H1 (cell line): Measurements from ENCODE around the gene CHRNA10. TPM values are rescaled to one million over a fixed set of nuclear protein-coding genes. Genes with fewer than 3 reads are reported as not detected.

Source experiments
- CTCF ChIA-PET: fragments of 300-600 bp; sonication (Branson Sonifier 250); formaldehyde crosslinking; loops from one replicate; lab custom pipeline; 2021; ENCODE audit not compliant: partially characterized antibody; lab: Charles Lee
- POLR2A ChIA-PET: fragments of 300-600 bp; sonication (Branson Sonifier 250); formaldehyde crosslinking; loops from one replicate; lab custom pipeline; 2021; ENCODE audit warnings: inconsistent platforms; ENCODE audit not compliant: partially characterized antibody; lab: Charles Lee
- DNase-seq, 2 experiments: peaks; one replicate each; pipeline versions ENCODE4 v3.0.0 to v3.0.0-alpha.2; 2010 to 2022; ENCODE audit warnings: low spot score in 2 of 2, low read depth in 1 of 2, mixed read lengths in 1 of 2
- FAIRE-seq: peaks from 2 replicates; lab custom pipeline; 2011; peaks lifted over from hg19 to GRCh38; lab: Jason Lieb, UNC
- H2AFZ ChIP-seq: 2 replicates; pipeline ENCODE4 v1.8.1; 2012; ENCODE audit warnings: low read length, inconsistent platforms
- H2AK5ac ChIP-seq: 2 replicates; pipeline ENCODE4 v1.6.1; 2013; ENCODE audit warnings: low read depth, low read length
- H2BK120ac ChIP-seq: replicated peaks from 2 replicates; pipeline ENCODE3; 2013; ENCODE audit warnings: low read depth, low read length, inconsistent platforms
- H2BK12ac ChIP-seq: 2 replicates; pipeline ENCODE4 v1.6.1; 2013; ENCODE audit warnings: low read depth, low read length
- H2BK15ac ChIP-seq: 2 replicates; pipeline ENCODE4 v1.6.1; 2013; ENCODE audit warnings: low read length
- H2BK20ac ChIP-seq: 2 replicates; pipeline ENCODE4 v1.6.1; 2013; ENCODE audit warnings: low read length
- H2BK5ac ChIP-seq: 2 replicates; pipeline ENCODE4 v1.6.1; 2013; ENCODE audit warnings: low read depth, low read length
- H3K14ac ChIP-seq: 2 replicates; pipeline ENCODE4 v1.6.1; 2013; ENCODE audit warnings: inconsistent platforms; ENCODE audit not compliant: insufficient read length
- H3K18ac ChIP-seq: 2 replicates; pipeline ENCODE4 v1.6.1; 2013; ENCODE audit warnings: low read length; ENCODE audit errors: extremely low read depth
- H3K23ac ChIP-seq: 2 replicates; pipeline ENCODE4 v1.6.1; 2013; ENCODE audit warnings: inconsistent platforms; ENCODE audit not compliant: insufficient read length
- H3K23me2 ChIP-seq: 2 replicates; pipeline ENCODE4 v1.6.1; 2013; ENCODE audit warnings: low read depth, low read length
- H3K27ac ChIP-seq: 2 replicates; pipeline ENCODE4 v1.6.1; 2011; ENCODE audit warnings: low read depth, low read length, inconsistent platforms
- H3K27me3 ChIP-seq, 4 experiments: replicated peaks in 1 of 4; 1 replicate in 1 of 4; 2 replicates in 3 of 4; pipeline versions ENCODE4 v1.6.1 to v1.8.1; 2011 to 2013; ENCODE audit warnings: low read length in 3 of 4, mild to moderate bottlenecking in 3 of 4, inconsistent platforms in 2 of 4, mixed read lengths in 2 of 4, moderate library complexity in 1 of 4; ENCODE audit not compliant: control insufficient read depth in 3 of 4, insufficient read depth in 3 of 4; ENCODE audit errors: extremely low read depth in 1 of 4
- H3K36me3 ChIP-seq, 4 experiments: 2 replicates each; pipeline versions ENCODE4 v1.6.1 to v1.8.1; 2011 to 2013; ENCODE audit warnings: mild to moderate bottlenecking in 4 of 4, low read length in 3 of 4, moderate library complexity in 2 of 4, control low read depth in 1 of 4, inconsistent platforms in 1 of 4; ENCODE audit not compliant: insufficient read depth in 4 of 4, control insufficient read depth in 2 of 4
- H3K4ac ChIP-seq: replicated peaks from 2 replicates; pipeline ENCODE3; 2013; ENCODE audit warnings: low read length, low read depth, mixed read lengths, inconsistent platforms; ENCODE audit not compliant: insufficient read length
- H3K4me1 ChIP-seq, 4 experiments: replicated peaks in 1 of 4; 1 replicate in 1 of 4; 2 replicates in 3 of 4; pipeline versions ENCODE4 v1.6.1 to v1.8.1; 2011 to 2013; ENCODE audit warnings: low read length in 3 of 4, inconsistent platforms in 2 of 4, mixed read lengths in 1 of 4; ENCODE audit not compliant: insufficient read depth in 4 of 4, control insufficient read depth in 3 of 4
- H3K4me2 ChIP-seq, 2 experiments: 2 replicates each; pipeline versions ENCODE4 v1.6.1 to v1.8.1; 2011 to 2013; ENCODE audit warnings: low read depth in 2 of 2, low read length in 2 of 2, control low read depth in 1 of 2, inconsistent platforms in 1 of 2, mild to moderate bottlenecking in 1 of 2; ENCODE audit not compliant: insufficient read depth in 1 of 2
- H3K4me3 ChIP-seq, 4 experiments: fragments of 200-600, 300-600 bp in 1 of 4; sonication (generic), shearing (Covaris generic), sonication (Bioruptor Twin) in 1 of 4; 2 replicates each; pipeline versions ENCODE4 v1.5.1 to v1.8.1; 2011 to 2016; ENCODE audit warnings: low read length in 4 of 4, low read depth in 3 of 4, control low read depth in 2 of 4, inconsistent platforms in 2 of 4, mild to moderate bottlenecking in 2 of 4, mixed read lengths in 1 of 4, moderate library complexity in 1 of 4; ENCODE audit not compliant: insufficient read depth in 2 of 4; ENCODE audit errors: extremely low read depth in 1 of 4
- H3K56ac ChIP-seq: replicated peaks from 2 replicates; pipeline ENCODE3; 2013; ENCODE audit warnings: low read depth, mild to moderate bottlenecking, mixed read lengths, low read length, inconsistent platforms; ENCODE audit not compliant: insufficient read length
- H3K79me1 ChIP-seq: 2 replicates; pipeline ENCODE4 v1.6.1; 2013; ENCODE audit warnings: low read depth, low read length, control low read depth
- H3K79me2 ChIP-seq, 2 experiments: 2 replicates each; pipeline versions ENCODE4 v1.6.1 to v1.8.1; 2012 to 2013; ENCODE audit warnings: low read length in 2 of 2, mild to moderate bottlenecking in 2 of 2, inconsistent platforms in 1 of 2; ENCODE audit not compliant: insufficient read depth in 2 of 2, control insufficient read depth in 1 of 2
- H3K9ac ChIP-seq, 4 experiments: replicated peaks in 1 of 4; 1 replicate in 1 of 4; 2 replicates in 3 of 4; pipeline versions ENCODE4 v1.6.1 to v1.8.1; 2011 to 2013; ENCODE audit warnings: low read depth in 3 of 4, low read length in 3 of 4, control low read depth in 2 of 4, mild to moderate bottlenecking in 2 of 4, moderate library complexity in 2 of 4, inconsistent platforms in 1 of 4; ENCODE audit errors: extremely low read depth in 1 of 4
- H3K9me3 ChIP-seq, 2 experiments: 2 replicates each; pipeline versions ENCODE4 v1.6.1 to v1.8.1; 2012 to 2013; ENCODE audit warnings: mild to moderate bottlenecking in 2 of 2, moderate library complexity in 2 of 2, control low read depth in 1 of 2, inconsistent platforms in 1 of 2, low read depth in 1 of 2, low read length in 1 of 2, mixed read lengths in 1 of 2; ENCODE audit not compliant: insufficient read depth in 2 of 2
- H4K20me1 ChIP-seq, 2 experiments: replicated peaks in 1 of 2; 2 replicates each; pipeline versions ENCODE3 to v1.8.1; 2011 to 2013; ENCODE audit warnings: inconsistent platforms in 2 of 2, low read length in 2 of 2, mild to moderate bottlenecking in 1 of 2; ENCODE audit not compliant: insufficient read depth in 2 of 2, control insufficient read depth in 1 of 2
- H4K5ac ChIP-seq: 2 replicates; pipeline ENCODE4 v1.6.1; 2013; ENCODE audit warnings: low read length, low read depth, mixed read lengths, inconsistent platforms; ENCODE audit not compliant: insufficient read length
- H4K8ac ChIP-seq: 2 replicates; pipeline ENCODE4 v1.8.0; 2013; ENCODE audit warnings: mild to moderate bottlenecking, moderate library complexity, low read length, inconsistent platforms; ENCODE audit not compliant: insufficient read depth; ENCODE audit errors: extremely low read depth
- H4K91ac ChIP-seq: replicated peaks from 2 replicates; pipeline ENCODE3; 2013; ENCODE audit warnings: low read length, mixed read lengths, inconsistent platforms; ENCODE audit not compliant: insufficient read length
- ATF2 ChIP-seq: IDR thresholded peaks from 2 replicates; pipeline ENCODE4 v1.6.1; 2012; ENCODE audit warnings: low read length, inconsistent platforms
- EZH2 ChIP-seq: fragments of 200-600 bp; sonication (generic); IDR thresholded peaks from 2 replicates; pipeline ENCODE4 v1.7.1; 2012; ENCODE audit warnings: low read depth, mild to moderate bottlenecking, moderate library complexity, low read length, inconsistent platforms; ENCODE audit not compliant: severe bottlenecking
- SUZ12 ChIP-seq: fragments of 200-600 bp; sonication (generic); IDR thresholded peaks from 2 replicates; pipeline ENCODE4 v1.6.1; 2012; ENCODE audit warnings: mild to moderate bottlenecking, inconsistent platforms, low read length, moderate library complexity, mixed read lengths
- TAF7 ChIP-seq: optimal IDR thresholded peaks from 2 replicates; pipeline ENCODE3; 2011; ENCODE audit warnings: low read depth, mild to moderate bottlenecking, inconsistent platforms, low read length, moderate library complexity, borderline replicate concordance
- WGBS, 2 experiments: shearing (Covaris generic) in 1 of 2; methylation state at CpG; one replicate each; pipeline versions ENCODE4 v1.1.6 to v1.1.7; 2013 to 2015; ENCODE audit warnings: low lambda C conversion rate in 2 of 2, mixed read lengths in 2 of 2, inconsistent platforms in 1 of 2, low coverage in 1 of 2, missing lambda C conversion rate in 1 of 2; ENCODE audit not compliant: insufficient replicate concordance in 2 of 2, insufficient coverage in 1 of 2, insufficient read length in 1 of 2; ENCODE audit errors: extremely low coverage in 1 of 2, missing lambda C conversion rate in 1 of 2; 5-methylcytosine and 5-hydroxymethylcytosine counted together
- polyA plus RNA-seq, 7 experiments: library from polyadenylated mRNA; depleted of rRNA in 3 of 7; stranded (reverse) in 5 of 7; unstranded in 2 of 7; fragments of >200 nt in 5 of 7; fragments of 200-250 nt in 2 of 7; gene quantifications; 1 replicate in 5 of 7; 2 replicates in 1 of 7; 4 replicates in 1 of 7; pipeline versions ENCODE4 v1.2.1 to v1.2.3, GENCODE V29; 2011 to 2013; ENCODE audit warnings: missing spikeins in 2 of 7, mixed read lengths in 2 of 7
- total RNA-seq: library from RNA; stranded (reverse); fragmentation: NEBNext Ultra II Directional; extraction: Animal tissue kit (Norgen Biotek cat#: 25700); gene quantifications from 2 replicates; pipeline ENCODE4 v1.2.1, GENCODE V29; 2021

CHRNA10 gene
- total and polyA plus RNA-seq, 2 of the 8 experiments (the other 6 are each of a cell fraction or from before 2014, with no cell fraction given): 0.68 to 1.3 TPM

- WGBS, 2 experiments: 92% methylated on average over 7 of the region's 7 CpGs; no CpG with 5 or more reads in 1 of the 2 experiments
- no peak for TF ChIP-seq ATF2
- no peak for TF ChIP-seq TAF7
- no peak for TF ChIP-seq SUZ12
- TF ChIP-seq EZH2: no peak
- Histone ChIP-seq H2BK15ac (no peak overlapping the region), H2AK5ac (no peak overlapping the region), H3K36me3 (peaks cover 2 to 14% (median 7%) of the 10 kb centered on the region in 4 experiments; a peak in 6 of 8 replicates), H3K9me3 (no peaks in the 10 kb centered on the region), H3K56ac (no peak overlapping the region), H3K4me3 (no peak overlapping the region), H3K23me2 (no peaks in the 10 kb centered on the region), H3K23ac (no peak overlapping the region), H3K27me3 (no peaks in the 10 kb centered on the region), H4K91ac (no peak overlapping the region), H3K79me1 (no peaks in the 10 kb centered on the region), H3K18ac (no peak overlapping the region), H3K4me1 (no peaks in the 10 kb centered on the region), H3K4ac (no peak overlapping the region), H2BK12ac (no peak overlapping the region), H3K4me2 (no peak overlapping the region), H3K9ac (no peak overlapping the region), H4K20me1 (peaks cover 0 to 5% of the 10 kb centered on the region in 2 experiments), H2BK5ac (no peak overlapping the region), H2BK20ac (no peak overlapping the region), H2BK120ac (no peak overlapping the region), H4K5ac (no peak overlapping the region), H4K8ac (peak overlapping the region; percentile 69; the same call in 1 of the 2 replicates), H3K79me2 (no peaks in the 10 kb centered on the region), H3K14ac (no peak overlapping the region), H2AFZ (no peak overlapping the region), H3K27ac (no peak overlapping the region)
- CTCF ChIA-PET: interaction anchor here (1.2 kb wide), 2 partner anchors 12 to 13 kb away, joined by 3 to 4 read pairs; no protein-coding TSS in a partner anchor
- no peak for DNase-seq
- POLR2A ChIA-PET: no interaction called here
- no peak for FAIRE-seq
Measured at GRCh38 chr11:3669128-3669527, 2.1 kb downstream of the CHRNA10 start.
